CD8-positive, alpha-beta memory T cell (primary cell): ENCODE results near the gene ERMAP. TPM values are rescaled to one million over a fixed set of nuclear protein-coding genes. Genes with fewer than 3 reads are reported as not detected.

Experiments
- CTCF ChIA-PET: fragments of 350-600 bp; sonication (Branson Sonifier 250); formaldehyde crosslinking; loops from one replicate; lab custom pipeline; 2021; ENCODE audit warnings: antibody characterized with exemption; lab: Charles Lee
- POLR2A ChIA-PET: fragments of 350-600 bp; sonication (Branson Sonifier 250); formaldehyde crosslinking; loops from one replicate; lab custom pipeline; 2021; ENCODE audit warnings: antibody characterized with exemption; lab: Charles Lee
- DNase-seq, 5 donors: peaks; one replicate each; pipeline versions ENCODE4 v3.0.0 to v3.0.0-alpha.2; 2020 to 2022; ENCODE audit warnings: mixed read lengths in 1 of 5
- H3K27ac ChIP-seq: one replicate; pipeline ENCODE4 v1.7.0; 2013; ENCODE audit warnings: low read depth, mild to moderate bottlenecking, low read length, moderate library complexity
- H3K27me3 ChIP-seq: 2 replicates; pipeline ENCODE4 v1.7.0; 2013; ENCODE audit warnings: low read length, mild to moderate bottlenecking; ENCODE audit not compliant: insufficient read depth, poor library complexity, severe bottlenecking
- H3K36me3 ChIP-seq: 2 replicates; pipeline ENCODE4 v1.7.0; 2013; ENCODE audit warnings: mild to moderate bottlenecking, low read length, moderate library complexity; ENCODE audit not compliant: insufficient read depth
- H3K4me1 ChIP-seq: 2 replicates; pipeline ENCODE4 v1.7.0; 2013; ENCODE audit warnings: mild to moderate bottlenecking, low read length, moderate library complexity; ENCODE audit not compliant: insufficient read depth
- H3K4me3 ChIP-seq: 2 replicates; pipeline ENCODE4 v1.7.0; 2013; ENCODE audit warnings: mild to moderate bottlenecking, low read length
- H3K9me3 ChIP-seq: 2 replicates; pipeline ENCODE4 v1.7.0; 2013; ENCODE audit warnings: mild to moderate bottlenecking, low read length
- H3K27ac Mint-ChIP-seq, 8 donors: one replicate each; pipeline ENCODE4 v1.8.0; 2020 to 2021; ENCODE audit warnings: mixed read lengths in 8 of 8, mild to moderate bottlenecking in 6 of 8, inconsistent platforms in 3 of 8, moderate library complexity in 3 of 8
- H3K27me3 Mint-ChIP-seq, 2 donors: one replicate each; pipeline ENCODE4 v1.8.0; 2020 to 2021; ENCODE audit warnings: mixed read lengths in 2 of 2, mild to moderate bottlenecking in 1 of 2, moderate library complexity in 1 of 2
- H3K36me3 Mint-ChIP-seq, 3 donors: one replicate each; pipeline ENCODE4 v1.8.0; 2020 to 2021; ENCODE audit warnings: mixed read lengths in 3 of 3, inconsistent platforms in 1 of 3, mild to moderate bottlenecking in 1 of 3
- H3K4me1 Mint-ChIP-seq, 3 donors: one replicate each; pipeline ENCODE4 v1.8.0; 2020 to 2021; ENCODE audit warnings: mixed read lengths in 3 of 3, inconsistent platforms in 1 of 3, mild to moderate bottlenecking in 1 of 3
- H3K4me3 Mint-ChIP-seq, 7 donors: one replicate each; pipeline ENCODE4 v1.8.0; 2020 to 2021; ENCODE audit warnings: mixed read lengths in 7 of 7, mild to moderate bottlenecking in 6 of 7, moderate library complexity in 4 of 7, inconsistent platforms in 2 of 7
- H3K9me3 Mint-ChIP-seq, 5 donors: one replicate each; pipeline ENCODE4 v1.8.0; 2020 to 2022; ENCODE audit warnings: mixed read lengths in 5 of 5, mild to moderate bottlenecking in 3 of 5, moderate library complexity in 2 of 5, inconsistent platforms in 1 of 5
- polyA plus RNA-seq: library from polyadenylated mRNA; unstranded; fragments of 300-500 nt; fragmentation: Illumina TruSeq; gene quantifications from one replicate; pipeline ENCODE4 v1.2.3, GENCODE V29; 2021
- total RNA-seq, 2 experiments: library from RNA; stranded (reverse); gene quantifications; one replicate each; pipeline ENCODE4 v1.2.3, GENCODE V29; 2021

The ERMAP gene
- total and polyA plus RNA-seq, 3 experiments from 2014 or later: 3.1 to 3.6 (median 3.5) TPM

- Mint-ChIP-seq H3K27me3 (peaks cover 0 to 4% of the 10 kb centered on the region in 2 donors), H3K27ac (peak overlapping the region in 3 of 8 donors; percentile 23 to 88 (median 74))
Measured at GRCh38 chr1:42786097-42786496, 30.8 kb upstream of the ERMAP start.

DNA sequence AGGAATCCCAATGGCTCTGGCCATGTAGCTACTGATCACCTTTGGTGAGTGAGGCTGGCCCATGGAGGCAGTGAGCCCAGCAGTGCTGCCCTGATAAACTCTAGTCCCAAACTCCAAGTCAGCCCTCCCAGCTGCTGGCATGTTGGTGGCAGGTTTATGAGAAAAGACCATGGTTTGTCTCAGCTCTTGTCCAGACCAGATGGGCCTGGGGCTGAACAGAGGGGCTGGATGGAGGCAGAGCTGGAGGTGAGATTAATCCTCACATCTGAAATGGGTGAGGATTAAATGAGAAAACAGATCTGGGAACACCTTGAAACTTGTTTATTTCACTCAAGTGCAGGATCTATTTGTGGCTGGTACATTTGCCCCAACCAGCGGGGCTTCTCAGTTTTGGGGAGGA is 28.9 kb upstream of the ERMAP start:
- no peaks in the 10 kb centered on the region for H3K9me3 ChIP-seq
- no peak overlapping the region for H3K4me3 ChIP-seq
- Mint-ChIP-seq H3K4me1 (peaks cover 11 to 23% (median 11%) of the 10 kb centered on the region in 3 donors), H3K36me3 (peaks cover 0 to 3% (median 0%) of the 10 kb centered on the region in 3 donors), H3K27ac (peak overlapping the region in 2 of 8 donors; percentile 24 to 48), H3K9me3 (no peaks in the 10 kb centered on the region), H3K4me3 (no peak overlapping the region), H3K27me3 (peaks cover 0 to 8% of the 10 kb centered on the region in 2 donors)
- H3K27ac ChIP-seq: no peak overlapping the region
- ChIA-PET POLR2A (interaction anchor here (0.6 kb wide), 1 partner anchor 59 kb away, joined by 3 read pairs; the partner anchor contains the start of gene ZNF691), CTCF (no interaction called here)
- no peaks in the 10 kb centered on the region for H3K36me3 ChIP-seq
- DNase-seq: no peak
- peaks cover 13% of the 10 kb centered on the region for H3K4me1 ChIP-seq
- H3K27me3 ChIP-seq: no peaks in the 10 kb centered on the region

More at GRCh38 chr1:42786097-42786496, 30.8 kb upstream of the ERMAP start:
- Histone ChIP-seq H3K4me3 (no peak overlapping the region), H3K36me3 (no peaks in the 10 kb centered on the region), H3K27me3 (no peaks in the 10 kb centered on the region), H3K9me3 (no peaks in the 10 kb centered on the region), H3K4me1 (peaks cover 13% of the 10 kb centered on the region), H3K27ac (no peak overlapping the region)
- CTCF ChIA-PET: no interaction called here
- peak overlapping the region; percentile 46 to 91 (median 86) for H3K4me3 Mint-ChIP-seq
- POLR2A ChIA-PET: no interaction called here
- H3K36me3 Mint-ChIP-seq: peaks cover 0 to 16% (median 4%) of the 10 kb centered on the region in 3 donors
- no peaks in the 10 kb centered on the region for H3K9me3 Mint-ChIP-seq
- peaks cover 11 to 23% (median 11%) of the 10 kb centered on the region in 3 donors for H3K4me1 Mint-ChIP-seq
- DNase-seq: no peak

DNA sequence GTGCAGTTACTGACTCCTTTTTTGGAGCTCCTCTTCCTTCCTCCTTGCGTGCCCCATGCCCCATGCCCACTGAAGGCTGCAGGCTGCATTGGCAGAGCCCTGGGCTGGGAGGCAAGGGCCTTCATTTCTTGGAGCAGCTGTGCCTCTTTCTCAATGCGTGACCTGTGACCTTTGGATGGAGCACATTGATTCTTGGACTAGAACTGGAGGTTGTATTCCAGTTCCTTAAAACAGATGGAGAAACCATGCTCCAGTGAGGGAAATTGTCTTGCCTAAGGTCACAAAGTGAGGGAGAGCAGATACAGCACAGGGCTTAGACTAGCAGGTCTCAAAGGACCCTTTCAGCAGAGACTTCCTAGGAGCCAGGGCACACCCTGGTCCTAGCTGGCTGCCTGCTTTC is 23.1 kb upstream of the ERMAP start:
- no peaks in the 10 kb centered on the region for H3K4me1 Mint-ChIP-seq
- H3K4me3 Mint-ChIP-seq: no peak overlapping the region
- no peaks in the 10 kb centered on the region for H3K27me3 ChIP-seq
- H3K4me3 ChIP-seq: no peak overlapping the region
- DNase-seq: no peak
- no peaks in the 10 kb centered on the region for H3K9me3 Mint-ChIP-seq
- CTCF ChIA-PET: interaction anchor here (1.3 kb wide), 1 partner anchor 20 kb away, joined by 3 read pairs; no protein-coding TSS in a partner anchor
- H3K36me3 ChIP-seq: no peaks in the 10 kb centered on the region
- H3K27ac ChIP-seq: no peak overlapping the region
- H3K27ac Mint-ChIP-seq: no peak overlapping the region
- no peaks in the 10 kb centered on the region for H3K4me1 ChIP-seq
- peaks cover 0 to 4% of the 10 kb centered on the region in 2 donors for H3K27me3 Mint-ChIP-seq
- no peaks in the 10 kb centered on the region for H3K36me3 Mint-ChIP-seq
- POLR2A ChIA-PET: interaction anchor here (0.9 kb wide), 1 partner anchor 27 kb away, joined by 4 read pairs; the partner anchor contains the start of genes C1orf50 and P3H1
- H3K9me3 ChIP-seq: no peaks in the 10 kb centered on the region

- CTCF ChIA-PET: interaction anchor here (0.9 kb wide), 1 partner anchor 115 kb away, joined by 3 read pairs; no protein-coding TSS in a partner anchor
- Histone ChIP-seq H3K27ac (no peak overlapping the region), H3K27me3 (no peaks in the 10 kb centered on the region), H3K4me3 (no peak overlapping the region), H3K36me3 (no peaks in the 10 kb centered on the region), H3K9me3 (no peaks in the 10 kb centered on the region), H3K4me1 (no peaks in the 10 kb centered on the region)
- Mint-ChIP-seq H3K27me3 (peaks cover 0 to 4% of the 10 kb centered on the region in 2 donors), H3K27ac (no peak overlapping the region), H3K9me3 (no peaks in the 10 kb centered on the region), H3K36me3 (peaks cover 0 to 1% (median 0%) of the 10 kb centered on the region in 3 donors), H3K4me3 (no peak overlapping the region), H3K4me1 (no peaks in the 10 kb centered on the region)
- DNase-seq: no peak
- POLR2A ChIA-PET: no interaction called here
Measured at GRCh38 chr1:42797414-42797813, 19.5 kb upstream of the ERMAP start.

DNA sequence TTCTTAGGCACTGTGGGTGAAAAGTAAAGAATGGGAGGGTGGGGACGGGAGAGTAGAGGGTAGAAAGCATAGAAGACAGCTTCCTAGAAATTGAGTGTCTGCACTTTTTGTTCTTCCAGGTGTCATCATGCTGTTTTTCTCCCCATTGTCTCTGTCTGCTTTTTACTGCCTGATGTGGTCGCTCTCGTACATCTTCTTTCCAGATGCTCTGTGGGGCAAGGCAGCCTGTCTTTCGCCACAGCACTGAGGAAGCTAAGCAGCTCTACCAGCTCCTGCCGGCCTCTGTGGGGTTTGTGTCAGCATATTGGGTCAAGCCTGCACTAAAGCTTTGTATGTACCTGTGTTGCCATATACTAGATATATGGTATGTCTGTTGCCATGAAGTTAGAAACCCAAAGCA is 18.9 kb upstream of the ERMAP start:
- H3K27me3 ChIP-seq: no peaks in the 10 kb centered on the region
- no peak overlapping the region for H3K27ac ChIP-seq
- Mint-ChIP-seq H3K4me1 (no peaks in the 10 kb centered on the region), H3K4me3 (no peak overlapping the region), H3K36me3 (peaks cover 0 to 1% (median 0%) of the 10 kb centered on the region in 3 donors), H3K27ac (no peak overlapping the region), H3K9me3 (no peaks in the 10 kb centered on the region), H3K27me3 (peaks cover 0 to 4% of the 10 kb centered on the region in 2 donors)
- no peaks in the 10 kb centered on the region for H3K4me1 ChIP-seq
- H3K36me3 ChIP-seq: no peaks in the 10 kb centered on the region
- no peak overlapping the region for H3K4me3 ChIP-seq
- ChIA-PET POLR2A (interaction anchor here (0.8 kb wide), 1 partner anchor 26 kb away, joined by 12 read pairs; no protein-coding TSS in a partner anchor), CTCF (interaction anchor here (0.9 to 1.3 kb wide), 2 partner anchors 18 to 114 kb away, joined by 3 read pairs; no protein-coding TSS in a partner anchor)
- DNase-seq: no peak
- no peaks in the 10 kb centered on the region for H3K9me3 ChIP-seq

DNA sequence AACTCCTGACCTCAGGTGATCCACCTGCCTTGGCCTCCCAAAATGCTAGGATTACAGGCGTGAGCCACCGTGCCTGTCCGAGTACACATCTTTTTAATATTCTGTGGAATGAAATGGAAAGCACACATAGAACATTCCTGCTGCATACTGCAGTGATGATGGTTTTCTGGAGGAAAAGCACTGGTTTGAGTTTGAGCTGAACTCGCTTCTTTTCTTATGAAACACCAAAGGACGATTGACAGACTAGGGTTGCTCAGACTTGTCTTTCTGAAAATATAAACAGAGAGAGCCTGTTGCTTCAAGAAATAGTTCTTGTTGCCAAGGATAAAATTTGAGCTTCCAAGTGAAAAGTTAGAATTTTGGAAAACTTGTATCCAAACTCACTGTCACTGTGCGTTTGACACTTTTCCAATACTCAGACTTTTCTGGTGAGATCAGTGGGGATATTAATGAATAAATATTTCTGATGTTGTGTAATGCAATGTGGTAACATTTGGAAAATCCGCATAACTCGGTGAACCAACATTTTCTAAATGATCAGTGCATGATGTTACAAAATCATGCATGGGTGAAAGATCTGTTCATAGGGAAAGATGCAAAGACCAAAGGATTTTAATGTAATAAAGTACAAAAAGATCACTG is 15.0 kb upstream of the ERMAP start:
- Histone ChIP-seq H3K9me3 (no peaks in the 10 kb centered on the region), H3K4me1 (no peaks in the 10 kb centered on the region), H3K36me3 (no peaks in the 10 kb centered on the region), H3K27ac (no peak overlapping the region), H3K4me3 (no peak overlapping the region), H3K27me3 (no peaks in the 10 kb centered on the region)
- H3K27ac Mint-ChIP-seq: no peak overlapping the region
- H3K4me3 Mint-ChIP-seq: no peak overlapping the region
- DNase-seq: no peak
- ChIA-PET POLR2A (no interaction called here), CTCF (no interaction called here)
- H3K36me3 Mint-ChIP-seq: peaks cover 0 to 16% (median 7%) of the 10 kb centered on the region in 3 donors
- H3K9me3 Mint-ChIP-seq: no peaks in the 10 kb centered on the region
- H3K4me1 Mint-ChIP-seq: peaks cover 0 to 4% (median 1%) of the 10 kb centered on the region in 3 donors
- peaks cover 0 to 4% of the 10 kb centered on the region in 2 donors for H3K27me3 Mint-ChIP-seq

DNA sequence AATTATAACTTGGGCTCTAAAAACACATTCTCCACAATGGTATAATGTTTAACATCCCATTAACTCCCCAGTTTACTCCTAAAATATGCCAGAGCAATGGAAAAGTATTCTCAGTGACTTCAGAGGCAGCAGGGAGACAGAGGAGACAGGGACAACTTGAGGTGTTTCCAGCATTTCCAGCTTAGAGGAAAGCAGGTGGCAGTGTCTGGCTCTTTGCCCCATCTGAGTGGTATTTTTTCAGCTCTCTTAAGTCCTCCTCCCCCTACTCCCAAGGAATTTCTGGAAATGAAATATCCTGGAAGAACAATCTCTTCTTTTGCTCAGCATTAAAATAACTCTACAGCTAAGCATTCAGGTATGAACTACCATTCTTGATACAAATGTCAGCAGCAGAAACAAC is 10.8 kb upstream of the ERMAP start:
- Mint-ChIP-seq H3K27ac (peak overlapping the region in 1 of 8 donors; percentile 4), H3K36me3 (peaks cover 0 to 31% (median 9%) of the 10 kb centered on the region in 3 donors), H3K9me3 (no peaks in the 10 kb centered on the region), H3K4me3 (no peak overlapping the region), H3K4me1 (peaks cover 4 to 13% (median 9%) of the 10 kb centered on the region in 3 donors), H3K27me3 (peaks cover 0 to 1% of the 10 kb centered on the region in 2 donors)
- Histone ChIP-seq H3K4me3 (no peak overlapping the region), H3K4me1 (no peaks in the 10 kb centered on the region), H3K27me3 (no peaks in the 10 kb centered on the region), H3K9me3 (no peaks in the 10 kb centered on the region), H3K36me3 (peaks cover 1% of the 10 kb centered on the region), H3K27ac (no peak overlapping the region)
- ChIA-PET POLR2A (interaction anchor here (0.5 kb wide), 1 partner anchor 629 kb away, joined by 4 read pairs; no protein-coding TSS in a partner anchor), CTCF (no interaction called here)
- no peak for DNase-seq

DNA sequence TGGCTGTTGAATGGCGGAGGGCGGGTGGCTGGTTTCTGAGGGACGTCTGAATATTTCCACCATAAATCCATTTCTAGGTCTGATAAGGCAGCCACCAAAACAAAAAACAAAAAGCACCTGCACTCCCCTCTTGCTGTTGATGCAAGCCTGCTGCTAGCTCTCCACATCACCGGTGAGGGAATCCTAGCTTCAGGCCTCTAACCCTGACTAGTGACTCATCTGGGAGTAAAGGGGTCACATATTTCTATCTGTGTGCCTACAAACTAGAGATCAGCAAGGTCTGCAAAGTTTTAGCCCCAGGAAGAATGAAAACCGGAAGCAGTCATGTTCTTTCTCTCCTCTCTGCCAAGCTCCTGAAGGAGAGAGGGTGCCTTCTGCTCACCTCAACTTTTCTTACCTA is 10.3 kb upstream of the ERMAP start:
- Mint-ChIP-seq H3K27ac (no peak overlapping the region), H3K9me3 (no peaks in the 10 kb centered on the region), H3K27me3 (no peaks in the 10 kb centered on the region), H3K36me3 (peaks cover 0 to 32% (median 9%) of the 10 kb centered on the region in 3 donors), H3K4me3 (no peak overlapping the region), H3K4me1 (peaks cover 4 to 13% (median 11%) of the 10 kb centered on the region in 3 donors)
- Histone ChIP-seq H3K27ac (no peak overlapping the region), H3K4me1 (no peaks in the 10 kb centered on the region), H3K27me3 (no peaks in the 10 kb centered on the region), H3K9me3 (no peaks in the 10 kb centered on the region), H3K36me3 (peaks cover 3% of the 10 kb centered on the region), H3K4me3 (no peak overlapping the region)
- DNase-seq: no peak
- ChIA-PET CTCF (interaction anchor here (1.2 kb wide), 1 partner anchor 21 kb away, joined by 3 read pairs; the partner anchor contains the start of gene TMEM269), POLR2A (interaction anchor here (0.5 kb wide), 1 partner anchor 630 kb away, joined by 4 read pairs; no protein-coding TSS in a partner anchor)
